HT-29 (cell line): ENCODE measurements around the gene HSD17B7. TPM values are rescaled to one million over a fixed set of nuclear protein-coding genes. Genes with fewer than 3 reads are reported as not detected.
"Not testable (repeated sequence)": the region's sequence is repeated elsewhere in the genome, so short reads cannot be mapped to it uniquely, and the experiment has no call there.

Experiments
- DNase-seq: peaks from one replicate; pipeline ENCODE4 v3.0.0-alpha.2; 2015; ENCODE audit warnings: low spot score
- total RNA-seq: library from RNA; depleted of rRNA; stranded (reverse); fragments of >200 nt; shearing (Covaris generic); gene quantifications from 2 replicates; pipeline ENCODE4 v1.2.3, GENCODE V29; 2014

HSD17B7 gene
- total RNA-seq, 1 experiment from 2014 or later: 19.6 TPM

- DNase-seq: not testable (repeated sequence)
Observed at GRCh38 chr1:162807503-162807902, 17.0 kb downstream of the HSD17B7 start.

- not testable (repeated sequence) for DNase-seq
Observed at GRCh38 chr1:162812357-162812756, 21.9 kb downstream of the HSD17B7 start.

GRCh38 chr1:162818136-162818535 lies 27.6 kb downstream of the HSD17B7 start:
- not testable (repeated sequence) for DNase-seq

DNA sequence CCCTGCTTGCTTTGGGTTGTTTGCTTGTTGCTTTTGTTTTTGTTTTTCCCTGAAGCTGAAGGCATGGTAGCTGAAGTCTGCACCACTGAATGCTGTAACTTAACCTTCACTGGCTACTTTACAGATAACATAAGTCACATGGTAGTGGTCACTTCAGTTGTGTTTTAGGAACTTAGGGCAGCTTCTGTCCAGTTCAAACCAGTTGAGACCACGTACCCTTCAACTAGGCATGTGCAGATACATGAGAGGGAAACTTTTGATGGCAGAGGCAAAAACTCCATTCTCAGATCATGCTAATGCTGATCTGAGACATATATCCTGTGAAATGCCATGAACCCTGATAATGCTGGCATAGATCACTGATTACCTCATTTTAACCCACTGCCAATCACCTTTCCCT lies 28.2 kb downstream of the HSD17B7 start:
- not testable (repeated sequence) for DNase-seq

- no peak for DNase-seq
Observed at GRCh38 chr1:162822391-162823200, 32.1 kb downstream of the HSD17B7 start.

DNA sequence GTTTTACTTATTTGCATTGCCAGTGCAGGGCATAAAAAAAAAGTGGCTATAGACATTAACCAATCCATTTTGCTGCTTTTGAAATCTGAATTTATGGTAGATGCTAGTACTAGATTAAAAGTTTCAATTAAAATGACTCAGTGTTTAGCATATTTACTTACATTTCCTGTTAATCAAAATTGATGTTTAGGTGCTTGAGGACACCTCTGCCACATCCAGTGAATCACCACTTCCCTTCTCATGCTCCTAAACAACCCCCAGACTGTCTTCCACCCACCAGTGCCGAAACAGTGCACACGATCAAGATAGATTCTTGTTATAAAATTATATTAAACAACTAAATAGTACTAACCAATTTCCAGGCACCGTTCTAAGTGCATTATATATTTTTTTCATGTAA lies 32.7 kb downstream of the HSD17B7 start:
- DNase-seq: no peak

GRCh38 chr1:162823771-162824525 lies 33.4 kb downstream of the HSD17B7 start:
- DNase-seq: no peak

DNA sequence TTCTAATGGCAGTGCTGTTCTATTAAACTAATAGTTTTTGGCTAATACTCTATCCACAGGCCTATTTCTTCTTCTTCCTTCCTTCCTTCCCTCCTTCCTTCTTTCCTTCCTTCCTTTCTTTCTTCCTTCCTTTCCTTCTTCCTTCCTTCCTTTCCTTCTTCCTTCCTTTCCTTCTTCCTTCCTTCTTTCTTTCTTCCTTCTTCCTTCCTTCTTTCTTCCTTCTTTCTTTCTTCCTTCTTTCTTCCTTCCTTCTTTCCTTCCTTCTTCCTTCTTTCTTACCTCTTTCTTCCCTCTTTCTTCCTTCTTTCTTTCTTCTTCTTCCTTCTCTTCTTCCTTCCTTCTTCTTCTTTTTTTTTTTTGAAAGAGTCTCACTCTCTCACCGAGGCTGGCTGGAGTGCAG lies 38.8 kb downstream of the HSD17B7 start:
- no peak for DNase-seq

DNA sequence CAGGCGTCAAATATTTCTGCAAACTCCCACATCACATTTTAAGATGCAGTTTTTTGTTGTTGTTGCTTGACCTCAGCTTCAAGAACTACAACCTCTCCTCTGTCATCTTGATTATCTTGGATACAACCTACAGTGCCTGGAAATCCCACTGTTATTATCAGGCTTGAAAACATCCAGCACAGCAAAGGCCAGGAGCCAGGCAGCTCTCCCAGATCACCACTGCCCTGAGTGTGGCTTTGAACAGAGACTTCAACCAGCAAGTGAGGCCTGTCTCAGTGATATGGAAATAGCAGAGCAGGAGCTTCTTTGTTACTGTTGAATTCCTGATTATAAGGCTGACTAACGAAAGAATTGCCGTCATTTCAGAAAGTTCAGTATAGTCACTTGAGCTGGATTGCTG lies 42.0 kb downstream of the HSD17B7 start:
- DNase-seq: no peak

DNA sequence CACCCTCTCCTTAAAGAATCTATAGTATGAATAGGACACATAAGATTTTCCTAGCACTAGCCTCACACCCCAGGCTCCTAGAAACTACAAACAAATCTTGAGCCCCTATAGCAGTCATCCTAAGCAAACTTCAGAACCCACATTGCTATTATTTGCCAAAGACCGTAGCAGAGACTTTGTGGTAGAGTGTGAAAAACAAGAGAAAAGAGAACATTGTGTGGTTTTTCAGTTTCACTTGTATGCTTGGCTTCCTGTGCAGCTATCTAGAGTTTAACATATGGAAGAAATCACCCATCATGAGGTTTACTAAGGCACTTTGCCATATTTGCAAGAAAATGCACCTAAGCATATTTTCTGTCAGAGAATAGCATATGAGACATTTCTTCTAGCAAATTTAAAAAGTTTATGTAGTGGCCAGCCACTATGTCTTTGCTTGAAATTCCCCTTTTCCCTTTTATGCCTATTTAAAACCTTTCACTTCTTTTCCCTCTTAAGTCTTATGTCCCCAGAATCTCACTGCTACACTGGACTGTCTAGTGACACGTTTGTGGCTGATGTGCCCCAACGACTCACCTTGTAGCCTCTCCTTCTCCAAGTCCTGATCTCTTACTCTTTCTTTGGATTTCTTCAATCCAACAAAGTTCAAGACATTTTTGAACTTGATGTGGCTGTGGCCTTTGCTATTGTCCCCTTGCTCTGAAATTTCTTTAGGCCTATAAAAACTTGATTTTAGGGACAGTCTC lies 44.8 kb downstream of the HSD17B7 start:
- no peak for DNase-seq

DNA sequence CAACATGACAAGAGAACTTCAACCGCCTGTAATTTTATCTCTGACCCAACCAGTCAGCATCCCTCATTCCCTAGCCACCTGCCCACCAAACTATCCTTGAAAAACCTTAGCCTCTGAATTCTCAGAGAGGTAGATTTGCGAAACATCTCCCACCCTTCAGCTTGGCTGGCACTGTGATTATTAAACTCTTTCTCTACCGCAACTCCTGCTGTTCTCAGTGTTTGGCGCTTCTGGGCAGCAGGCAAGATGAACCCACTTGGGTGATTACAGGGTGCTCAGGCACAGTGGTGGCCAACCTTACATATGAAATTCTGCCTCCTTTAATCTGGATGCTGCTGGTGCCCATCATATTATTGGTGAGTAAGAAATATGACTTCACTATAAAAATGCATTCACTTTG lies 48.4 kb downstream of the HSD17B7 start:
- DNase-seq: no peak

DNA sequence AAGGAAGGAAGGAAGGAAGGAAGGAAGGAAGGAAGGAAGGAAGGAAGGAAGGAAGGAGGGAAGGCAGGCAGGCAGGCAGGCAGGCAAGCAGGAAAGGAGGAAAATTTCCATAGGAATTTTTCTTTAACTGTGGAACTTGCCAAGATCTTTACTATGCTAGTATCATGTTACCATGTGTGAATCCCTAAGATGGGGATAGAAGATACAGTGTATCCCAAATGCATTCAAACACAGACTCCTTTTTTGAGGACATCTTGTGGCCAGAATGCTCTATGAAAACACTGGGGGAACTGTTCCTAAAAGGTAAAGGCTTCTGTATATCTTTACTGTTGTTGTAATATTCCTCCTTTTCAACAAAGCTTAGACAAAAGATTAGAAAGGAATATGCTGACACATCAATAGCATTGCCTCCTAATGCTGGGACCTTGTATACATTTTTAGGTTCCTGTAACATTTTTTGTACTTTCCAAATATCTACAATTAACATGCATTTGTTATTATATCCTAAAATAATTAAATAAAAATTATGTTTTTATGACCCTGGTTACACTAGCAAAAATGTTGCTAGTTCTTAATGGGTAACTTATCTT lies 49.8 kb downstream of the HSD17B7 start:
- no peak for DNase-seq

GRCh38 chr1:162844153-162844552 lies 53.7 kb downstream of the HSD17B7 start:
- no peak for DNase-seq

DNA sequence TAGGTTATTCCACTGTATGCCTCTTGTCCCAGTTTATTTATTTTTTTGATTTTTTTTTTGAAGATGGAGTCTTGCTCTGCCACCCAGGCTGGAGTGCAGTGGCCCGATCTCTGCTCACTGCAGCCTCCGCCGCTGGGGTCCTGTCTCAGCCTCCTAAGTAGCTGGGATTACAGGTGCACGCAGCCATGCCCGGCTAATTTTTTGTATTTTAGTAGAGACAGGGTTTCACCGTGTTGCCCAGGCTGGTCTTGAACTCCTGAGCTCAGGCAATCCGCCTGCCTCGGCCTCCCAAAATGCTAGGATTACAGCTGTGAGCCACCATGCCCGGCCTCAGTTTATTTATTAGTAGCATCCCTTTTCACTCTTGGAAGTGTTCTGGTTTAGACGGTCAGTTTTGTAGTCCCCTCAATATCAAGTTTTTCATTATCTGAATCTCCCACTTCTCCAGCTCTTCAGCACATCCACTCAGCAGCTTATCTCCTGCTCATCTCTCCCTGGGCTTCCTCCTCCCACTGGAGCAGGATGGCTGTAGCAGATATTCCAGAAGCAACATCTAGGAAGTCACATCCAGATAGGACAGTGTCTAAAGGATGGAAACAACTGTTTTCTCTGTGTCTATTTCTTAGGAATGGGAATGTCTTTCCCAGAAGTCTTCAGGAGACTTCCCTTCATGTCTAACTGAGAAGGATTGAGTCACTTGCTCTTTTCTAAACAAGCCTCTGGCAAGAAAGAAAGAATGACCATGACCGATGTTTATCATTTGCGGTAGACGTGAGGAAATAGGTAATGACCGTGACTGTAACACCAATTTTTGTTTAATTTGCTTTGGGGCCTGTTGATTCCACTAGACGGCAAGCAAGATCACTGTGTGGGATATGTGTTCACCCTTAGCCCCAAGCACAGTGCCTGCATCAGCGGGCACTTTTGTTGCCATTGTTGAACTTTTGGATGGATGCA lies 56.0 kb downstream of the HSD17B7 start:
- no peak for DNase-seq

GRCh38 chr1:162847839-162848453 lies 57.4 kb downstream of the HSD17B7 start:
- peak; percentile 75 for DNase-seq

GRCh38 chr1:162849711-162850110 lies 59.2 kb downstream of the HSD17B7 start:
- no peak for DNase-seq

- DNase-seq: no peak
Observed at GRCh38 chr1:162851341-162851740, 60.8 kb downstream of the HSD17B7 start.

DNA sequence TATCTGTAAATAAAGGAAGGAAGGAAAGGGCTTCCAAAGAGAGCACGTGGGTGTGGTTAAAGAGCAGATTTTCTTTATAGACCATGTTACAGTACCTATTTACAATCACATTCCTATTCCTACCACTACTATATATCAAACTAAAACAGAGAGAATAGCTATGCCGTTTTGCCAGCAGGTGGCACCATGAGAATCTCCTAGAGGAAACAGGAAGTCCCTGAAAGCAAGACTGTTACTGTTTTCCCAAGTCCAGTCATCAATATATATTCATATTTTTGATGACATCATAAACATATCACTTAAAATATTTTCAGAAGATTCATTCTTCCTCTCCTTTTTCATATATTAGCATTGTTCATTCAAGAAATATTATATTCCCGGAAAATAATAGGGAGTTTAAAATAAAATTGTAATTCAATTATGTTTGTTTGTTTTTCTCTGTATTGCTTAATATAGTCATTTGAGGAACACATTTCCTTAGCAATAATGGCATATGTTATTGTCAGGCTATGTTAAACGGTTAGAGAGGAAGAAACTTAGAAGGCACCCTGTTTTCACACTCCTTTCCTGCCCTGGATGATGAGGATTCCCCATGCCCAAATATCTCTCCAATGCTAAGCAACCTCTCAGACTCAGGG lies 63.9 kb downstream of the HSD17B7 start:
- peak; percentile 81 for DNase-seq

DNA sequence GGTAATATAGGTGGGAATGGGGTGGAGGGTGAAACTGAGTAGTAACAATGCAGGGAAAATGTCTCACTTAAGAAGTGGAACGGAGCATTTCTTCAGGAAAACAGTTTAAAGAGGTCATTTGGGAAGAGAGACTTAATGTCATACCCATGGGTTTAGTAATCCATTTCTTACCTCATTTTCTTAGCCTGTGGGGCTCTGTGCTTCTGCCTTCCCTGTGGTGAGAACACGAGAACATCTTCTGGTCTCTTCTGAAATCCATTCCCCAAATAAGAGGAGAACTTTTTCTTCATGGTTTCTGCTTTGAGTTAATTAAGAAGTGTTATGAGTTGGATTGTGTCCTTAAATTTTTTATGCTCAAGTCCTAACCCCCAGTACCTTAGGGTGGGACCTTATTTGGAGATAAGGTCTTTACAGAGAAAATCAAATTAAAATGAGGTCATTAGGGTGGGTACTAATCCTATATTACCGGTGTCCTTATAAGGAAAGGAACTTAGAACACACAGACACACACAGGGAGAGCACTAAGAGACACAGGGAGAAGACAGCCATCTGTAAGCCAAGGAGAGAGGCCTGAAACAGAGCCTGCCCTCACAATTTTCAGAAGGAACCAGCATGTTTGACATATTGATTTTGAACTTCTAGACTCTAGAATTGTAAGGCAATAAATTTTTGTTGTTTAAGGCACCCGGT lies 65.1 kb downstream of the HSD17B7 start:
- peak; percentile 34 for DNase-seq
